Esophagus muscularis mucosa (tissue), 4 donors: ENCODE results near the gene LRRC4.

Experiments
- EP300 ChIP-seq: sonication (generic); formaldehyde crosslinking; IDR thresholded peaks from one replicate; pipeline ENCODE4 v1.6.1; 2017; ENCODE audit warnings: antibody characterized with exemption
- POLR2A ChIP-seq: fragments of 450-650 bp; IDR thresholded peaks from one replicate; pipeline ENCODE4 v1.6.1; 2017; ENCODE audit warnings: antibody characterized with exemption, moderate library complexity, mild to moderate bottlenecking, low read depth
- TF ChIP-seq, protein P1 (sequence below), 3 experiments: fragments of 200-600 bp in 2 of 3; fragments of 450-650 bp in 1 of 3; sonication (generic) in 2 of 3; IDR thresholded peaks; one replicate each; pipeline ENCODE4 v1.5.1; 2017 to 2019; ENCODE audit warnings: antibody characterized with exemption in 3 of 3, mild to moderate bottlenecking in 2 of 3, moderate library complexity in 1 of 3

DNA sequence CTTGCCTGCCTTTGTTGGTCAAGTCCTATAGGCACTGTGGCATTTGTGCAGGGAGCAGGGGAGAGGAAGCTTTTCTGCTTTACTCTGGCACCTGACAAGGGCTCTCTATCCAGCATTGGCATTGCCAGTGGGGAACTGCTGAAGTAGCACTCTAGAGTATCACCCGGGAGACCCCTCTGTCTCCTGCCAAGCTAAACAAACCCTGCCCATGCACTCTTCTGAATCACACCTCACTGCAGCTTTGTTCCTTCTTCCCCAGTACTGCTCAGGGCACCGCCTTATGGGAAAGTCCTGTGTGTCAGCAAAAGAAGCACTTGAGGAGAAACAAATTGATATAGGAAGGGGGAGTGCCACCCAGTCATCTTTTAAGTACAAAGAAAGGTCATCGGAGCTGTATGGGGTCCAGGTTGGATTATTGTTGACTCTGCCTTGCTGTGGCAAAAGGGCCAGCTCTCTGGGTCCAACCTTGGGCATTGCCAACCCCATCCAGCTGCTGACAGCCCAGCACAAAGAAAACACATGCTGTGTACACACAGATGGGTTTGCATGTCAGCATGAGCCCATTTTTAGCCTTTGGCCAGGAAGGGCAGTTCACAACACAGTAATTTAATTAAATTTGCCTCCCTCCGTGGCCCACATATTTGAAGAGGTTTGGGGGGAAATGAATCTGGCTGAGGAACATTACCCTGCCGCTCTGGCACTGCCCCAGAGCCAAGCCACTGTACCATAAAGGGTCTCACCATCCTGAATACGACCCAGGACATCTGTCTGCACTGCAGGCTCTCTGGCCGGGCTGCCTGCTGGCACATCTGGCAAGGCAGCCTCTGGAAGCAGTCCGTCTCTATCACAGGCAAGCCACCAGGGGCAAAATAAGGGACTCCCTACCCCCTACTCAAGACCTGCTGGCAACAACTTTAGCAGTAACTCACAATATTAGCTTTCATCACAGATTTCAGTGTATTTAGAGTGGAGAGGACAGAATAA is 13.1 kb downstream of the LRRC4 start:
- TF ChIP-seq, protein P1, sequence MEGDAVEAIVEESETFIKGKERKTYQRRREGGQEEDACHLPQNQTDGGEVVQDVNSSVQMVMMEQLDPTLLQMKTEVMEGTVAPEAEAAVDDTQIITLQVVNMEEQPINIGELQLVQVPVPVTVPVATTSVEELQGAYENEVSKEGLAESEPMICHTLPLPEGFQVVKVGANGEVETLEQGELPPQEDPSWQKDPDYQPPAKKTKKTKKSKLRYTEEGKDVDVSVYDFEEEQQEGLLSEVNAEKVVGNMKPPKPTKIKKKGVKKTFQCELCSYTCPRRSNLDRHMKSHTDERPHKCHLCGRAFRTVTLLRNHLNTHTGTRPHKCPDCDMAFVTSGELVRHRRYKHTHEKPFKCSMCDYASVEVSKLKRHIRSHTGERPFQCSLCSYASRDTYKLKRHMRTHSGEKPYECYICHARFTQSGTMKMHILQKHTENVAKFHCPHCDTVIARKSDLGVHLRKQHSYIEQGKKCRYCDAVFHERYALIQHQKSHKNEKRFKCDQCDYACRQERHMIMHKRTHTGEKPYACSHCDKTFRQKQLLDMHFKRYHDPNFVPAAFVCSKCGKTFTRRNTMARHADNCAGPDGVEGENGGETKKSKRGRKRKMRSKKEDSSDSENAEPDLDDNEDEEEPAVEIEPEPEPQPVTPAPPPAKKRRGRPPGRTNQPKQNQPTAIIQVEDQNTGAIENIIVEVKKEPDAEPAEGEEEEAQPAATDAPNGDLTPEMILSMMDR (IDR thresholded peaks at IDR 0.05): no peak
- TF ChIP-seq EP300 (no peak), POLR2A (no peak)
